Stimulated activated CD4-positive, alpha-beta T cell treated with anti-CD3 and anti-CD28 coated beads, Interleukin-4, amount 100 ng/mL, for 48 hours (primary cell): ENCODE measurements around the gene ABHD15.

ENCODE experiments used
- DNase-seq, 2 donors: peaks; one replicate each; pipeline ENCODE4 v3.0.0-alpha.2; 2020; ENCODE audit warnings: low read depth in 2 of 2

The ABHD15 gene

GRCh38 chr17:29518359-29518758, 48.5 kb downstream of the ABHD15 start:
- DNase-seq = no peak

- DNase-seq = no peak
These were observed 52.0 kb downstream of the ABHD15 start for GRCh38 chr17:29514792-29515191.

GRCh38 chr17:29510953-29511352, 55.9 kb downstream of the ABHD15 start:
- no peak for DNase-seq
